Stimulated activated CD4-positive, alpha-beta T cell treated with anti-CD3 and anti-CD28 coated beads, Interleukin-4, amount 100 ng/mL, for 4 hours (primary cell): ENCODE measurements around the gene MNT.

ENCODE experiments used
- DNase-seq, 2 experiments: peaks; one replicate each; pipeline ENCODE4 v3.0.0-alpha.2; 2020

Gene MNT

DNA sequence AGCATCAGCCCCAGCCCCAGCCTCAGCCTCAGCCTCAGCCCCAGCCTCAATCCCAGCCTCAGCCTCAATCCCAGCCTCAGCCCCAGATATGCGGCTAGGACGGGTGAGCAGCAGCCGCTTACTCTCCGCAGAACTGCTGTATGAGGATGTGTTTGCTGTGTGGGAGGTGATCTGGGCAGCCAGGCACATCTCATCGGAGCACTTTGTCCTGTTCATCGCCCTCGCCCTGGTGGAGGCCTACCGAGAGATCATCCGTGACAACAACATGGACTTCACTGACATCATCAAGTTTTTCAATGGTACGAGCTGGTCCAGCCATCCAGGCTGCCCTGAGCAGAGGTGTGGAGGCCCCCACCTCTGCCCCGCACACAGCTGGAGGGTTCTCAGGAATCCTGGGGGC, 22.0 kb downstream of the MNT start:
- DNase-seq, result no peak

DNA sequence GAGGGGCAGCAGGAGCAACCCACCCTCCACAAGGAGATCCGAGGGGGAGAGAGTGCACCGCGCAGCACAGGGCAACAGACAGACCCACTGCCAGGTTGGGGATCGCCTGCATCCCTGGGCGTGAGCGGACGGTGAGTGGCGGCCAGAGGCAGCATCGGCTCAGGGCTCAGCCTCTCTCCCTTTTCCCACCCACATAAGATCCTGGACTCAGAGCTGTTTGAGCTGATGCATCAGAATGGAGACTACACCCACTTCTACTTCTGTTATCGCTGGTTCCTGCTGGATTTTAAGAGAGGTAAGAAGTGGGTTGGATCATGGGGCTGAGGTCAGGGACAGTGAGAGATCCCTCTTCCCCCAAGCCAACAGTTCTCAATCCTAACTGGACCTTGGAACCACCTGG, 23.2 kb downstream of the MNT start:
- DNase-seq, result no peak

DNA sequence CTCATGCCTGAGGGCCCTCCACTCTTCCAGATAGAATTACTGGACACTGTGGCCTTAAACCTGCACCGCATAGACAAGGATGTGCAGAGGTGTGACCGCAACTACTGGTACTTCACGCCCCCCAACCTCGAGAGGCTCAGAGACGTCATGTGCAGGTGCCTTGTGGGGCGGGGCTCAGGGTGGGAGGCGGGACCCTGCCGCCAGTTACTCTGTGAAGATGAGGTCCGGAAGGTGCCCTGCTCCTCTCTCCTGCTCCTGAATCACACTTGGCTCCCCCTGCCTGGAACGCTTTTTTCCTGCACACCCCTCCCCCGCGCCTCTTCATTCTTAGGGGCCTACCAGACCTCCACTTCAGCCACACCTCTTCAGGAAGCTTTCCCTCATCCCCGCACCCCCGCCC, 24.8 kb downstream of the MNT start:
- no peak for DNase-seq

DNA sequence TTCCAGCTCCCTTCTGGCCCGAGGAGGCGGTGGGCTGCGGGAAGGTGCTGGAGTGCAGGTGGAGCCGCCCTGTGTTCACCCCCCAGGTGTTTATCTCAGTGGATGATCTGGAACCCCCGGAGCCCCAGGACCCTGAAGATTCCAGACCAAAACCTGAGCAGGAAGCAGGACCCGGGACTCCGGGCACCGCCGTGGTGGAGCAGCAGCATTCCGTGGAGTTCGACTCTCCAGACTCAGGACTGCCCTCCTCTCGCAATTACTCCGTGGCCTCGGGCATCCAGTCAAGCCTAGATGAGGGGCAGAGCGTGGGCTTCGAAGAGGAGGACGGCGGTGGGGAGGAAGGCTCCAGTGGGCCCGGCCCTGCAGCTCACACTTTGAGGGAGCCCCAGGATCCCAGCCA, 25.5 kb downstream of the MNT start:
- DNase-seq, result no peak

DNA sequence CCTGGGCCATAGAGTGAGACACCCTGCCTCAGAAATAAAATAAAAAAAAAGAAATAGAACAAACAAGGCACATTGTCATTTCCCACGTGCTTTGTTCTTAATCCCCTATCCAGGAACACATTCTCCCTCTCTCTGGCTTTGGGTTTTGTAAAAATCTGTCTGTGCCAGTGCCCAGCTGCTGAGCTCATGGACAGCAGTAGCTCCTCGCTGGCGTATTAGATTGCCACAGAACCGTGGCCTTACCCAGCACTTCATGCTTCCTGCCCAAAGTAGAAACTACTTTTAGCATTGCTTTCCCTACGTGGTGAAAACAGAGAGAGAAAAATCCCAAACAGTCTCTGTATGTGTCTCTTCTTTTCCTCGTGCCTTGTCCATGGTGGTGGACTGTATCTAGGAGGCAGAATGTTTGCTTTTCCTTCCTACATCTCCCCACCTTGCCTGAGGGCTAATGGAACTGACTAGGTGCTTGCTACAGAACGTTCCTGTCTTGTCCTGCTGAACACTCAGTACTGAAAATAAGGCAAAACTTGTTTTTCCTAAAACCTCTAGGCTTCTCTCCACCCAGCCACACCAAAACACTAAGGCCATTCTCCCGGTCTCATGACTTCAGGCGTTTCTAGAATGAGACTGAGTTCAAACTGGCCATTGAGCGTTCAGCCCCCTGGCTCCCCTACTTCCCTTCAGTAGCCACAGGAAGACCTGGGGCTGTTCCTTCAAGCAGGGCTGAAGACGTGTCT, 26.1 kb downstream of the MNT start:
- DNase-seq, result no peak

DNA sequence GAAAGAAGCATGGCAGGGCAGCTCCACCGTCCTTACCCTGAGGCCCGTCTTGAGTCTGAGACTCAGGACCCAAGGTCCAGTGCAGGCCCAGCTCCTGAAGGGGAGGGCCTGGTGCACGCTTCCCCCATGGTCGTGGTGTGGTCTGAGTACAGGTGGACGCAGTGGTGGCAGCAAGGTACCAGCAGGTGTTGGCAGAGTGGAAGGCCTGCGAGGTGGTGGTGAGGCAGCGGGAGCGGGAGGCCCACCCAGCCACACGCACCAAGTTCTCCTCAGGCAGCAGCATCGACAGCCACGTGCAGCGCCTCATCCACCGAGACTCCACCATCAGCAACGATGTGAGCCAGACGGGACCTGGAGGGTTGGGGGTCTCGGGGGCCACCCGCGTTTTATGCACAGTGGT, 27.7 kb downstream of the MNT start:
- DNase-seq, result no peak

DNA sequence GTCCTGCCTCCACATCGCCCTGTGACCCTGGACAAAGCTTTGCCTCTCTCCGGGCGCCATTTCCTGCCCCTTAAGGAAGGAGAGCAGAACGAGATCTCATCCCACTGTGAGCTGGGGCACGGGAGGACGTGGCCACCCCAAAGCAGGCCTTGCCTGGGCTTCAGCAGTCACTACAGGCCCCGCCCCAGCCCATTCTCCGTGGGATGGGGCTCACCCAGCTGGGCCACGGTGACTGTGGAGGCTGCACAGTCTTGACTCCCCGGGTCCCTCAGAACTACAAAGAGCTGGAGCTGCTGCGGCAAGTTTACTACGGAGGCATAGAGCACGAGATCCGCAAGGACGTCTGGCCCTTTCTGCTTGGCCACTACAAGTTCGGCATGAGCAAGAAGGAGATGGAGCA, 28.2 kb downstream of the MNT start:
- no peak for DNase-seq

DNA sequence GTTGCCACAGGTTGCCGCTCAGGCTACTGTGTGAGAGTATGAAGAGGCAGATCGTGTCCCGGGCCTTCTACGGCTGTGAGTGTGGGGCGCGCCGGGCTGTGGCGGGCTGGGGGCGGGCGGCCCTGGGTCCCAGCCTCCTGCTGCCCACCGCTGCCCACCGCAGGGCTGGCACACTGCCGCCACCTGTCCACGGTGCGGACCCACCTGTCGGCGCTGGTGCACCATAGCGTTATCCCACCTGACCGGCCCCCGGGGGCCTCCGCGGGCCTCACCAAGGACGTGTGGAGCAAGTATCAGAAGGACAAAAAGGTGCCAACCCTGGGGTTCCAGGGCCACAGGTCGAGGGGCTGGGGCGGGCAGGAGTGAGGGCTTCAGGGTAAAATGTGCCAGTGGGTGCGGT, 28.7 kb downstream of the MNT start:
- DNase-seq, result no peak

DNA sequence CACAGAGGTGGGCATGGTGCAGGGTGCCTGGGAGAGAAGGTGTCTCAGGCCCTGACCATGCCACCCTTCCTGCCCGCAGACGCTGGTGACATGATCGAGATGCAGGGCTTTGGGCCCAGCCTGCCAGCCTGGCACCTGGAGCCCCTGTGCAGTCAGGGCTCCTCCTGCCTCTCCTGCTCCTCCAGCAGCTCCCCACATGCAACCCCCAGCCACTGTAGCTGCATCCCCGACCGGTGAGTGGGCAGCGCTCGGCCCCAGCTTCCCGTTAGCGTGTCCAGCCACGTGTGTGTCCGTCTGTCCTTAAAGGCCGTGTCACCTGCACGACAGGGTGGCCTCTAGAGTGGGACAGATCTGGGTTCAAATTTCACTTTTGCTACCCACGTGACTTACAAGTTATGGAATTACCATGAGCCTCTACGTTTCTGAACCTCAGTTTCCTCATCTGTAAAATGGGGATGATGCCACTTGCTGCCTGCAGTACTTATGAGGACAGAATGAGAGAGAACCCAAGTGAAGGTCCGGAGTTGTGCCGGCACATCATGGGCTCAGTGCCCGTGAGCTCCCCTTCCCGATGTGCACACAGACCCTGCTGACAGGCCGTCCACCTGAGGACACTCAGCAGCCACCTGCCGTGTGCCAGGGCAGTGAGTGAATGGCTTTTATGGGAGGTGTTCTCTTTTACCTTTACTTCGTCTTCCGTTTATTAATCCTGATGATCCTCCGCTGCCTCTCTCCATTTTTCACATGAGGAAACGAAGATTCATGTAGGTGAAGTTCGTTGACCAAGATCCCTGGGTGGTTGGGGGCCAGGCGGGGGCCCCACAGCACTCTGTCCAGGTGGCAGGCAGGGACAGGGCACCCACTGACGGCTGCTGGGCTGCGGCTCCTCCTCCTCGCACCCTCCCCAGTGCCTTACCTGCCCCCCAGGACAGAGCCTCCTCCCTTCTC, 29.4 kb downstream of the MNT start:
- no peak for DNase-seq

DNA sequence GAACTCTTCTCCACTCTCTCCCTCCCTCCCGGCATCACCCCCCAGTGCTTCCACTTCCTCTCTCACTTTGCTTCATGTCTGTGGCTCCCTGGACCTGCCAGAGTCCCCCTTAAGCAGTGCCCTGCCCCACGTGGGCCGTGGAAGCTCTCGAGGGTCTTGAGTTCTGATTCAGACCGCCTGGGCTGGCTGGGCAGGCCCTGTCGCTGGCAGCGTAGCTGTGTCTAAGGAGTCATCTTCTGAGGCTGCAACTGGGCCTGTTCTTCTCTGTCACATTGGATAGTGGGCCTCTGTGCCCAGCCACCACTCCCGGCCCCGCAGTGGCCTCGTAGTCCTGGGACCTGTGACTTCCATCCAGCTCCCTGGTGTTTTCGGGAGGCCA, 30.7 kb downstream of the MNT start:
- DNase-seq, result no peak

DNA sequence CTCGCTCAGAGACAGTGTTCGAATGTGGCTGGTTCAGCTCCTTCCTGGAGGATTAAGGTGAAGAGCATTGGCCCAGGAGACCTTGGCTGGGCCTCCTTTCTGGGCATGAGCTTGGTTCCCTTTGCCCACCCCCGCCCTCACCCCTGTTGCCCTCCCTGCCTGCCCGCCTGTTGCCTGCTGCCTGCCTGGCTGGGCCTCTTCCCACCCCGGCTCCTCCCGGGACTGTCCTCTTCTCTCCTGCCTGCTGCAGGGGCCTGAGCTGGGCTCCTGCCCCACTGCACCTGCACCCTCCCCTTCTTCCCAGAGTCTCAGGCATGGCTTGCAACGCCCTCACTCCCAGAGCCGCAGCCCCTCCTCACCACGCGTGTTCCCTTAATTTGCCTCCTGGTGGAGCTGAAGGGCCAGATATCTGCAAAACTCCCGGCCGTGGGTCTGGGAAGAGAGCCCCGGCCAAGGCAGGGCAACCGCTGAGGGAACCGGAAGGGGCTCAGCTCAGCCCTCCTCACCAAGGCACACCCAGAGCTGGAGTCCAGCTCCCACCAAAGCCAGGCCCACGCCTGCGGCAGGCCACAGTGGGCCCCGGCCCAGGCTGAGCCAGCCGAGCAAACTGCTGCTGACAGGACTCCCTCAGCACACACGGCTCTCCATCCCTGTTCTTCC, 31.2 kb downstream of the MNT start:
- DNase-seq, result no peak

DNA sequence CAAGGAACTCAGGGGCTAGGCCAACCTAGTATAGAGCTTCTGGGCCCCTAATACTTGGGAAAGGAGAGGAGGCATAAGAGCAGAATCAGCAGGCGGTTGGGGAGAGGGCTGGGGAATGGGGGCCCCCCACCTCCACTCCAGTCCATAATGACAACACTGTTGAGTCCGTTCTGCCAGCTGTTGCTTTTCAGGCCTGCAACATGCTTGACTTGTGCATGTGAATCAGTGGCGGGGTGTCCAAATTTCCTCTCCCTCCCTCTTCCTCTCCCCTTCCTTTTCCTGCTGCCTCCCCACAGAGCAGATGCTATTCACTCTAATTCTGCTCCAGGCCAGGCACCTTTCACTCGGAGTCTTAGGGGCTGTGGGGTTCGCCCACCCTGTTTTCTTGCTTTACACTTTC, 31.8 kb downstream of the MNT start:
- DNase-seq, result no peak

DNA sequence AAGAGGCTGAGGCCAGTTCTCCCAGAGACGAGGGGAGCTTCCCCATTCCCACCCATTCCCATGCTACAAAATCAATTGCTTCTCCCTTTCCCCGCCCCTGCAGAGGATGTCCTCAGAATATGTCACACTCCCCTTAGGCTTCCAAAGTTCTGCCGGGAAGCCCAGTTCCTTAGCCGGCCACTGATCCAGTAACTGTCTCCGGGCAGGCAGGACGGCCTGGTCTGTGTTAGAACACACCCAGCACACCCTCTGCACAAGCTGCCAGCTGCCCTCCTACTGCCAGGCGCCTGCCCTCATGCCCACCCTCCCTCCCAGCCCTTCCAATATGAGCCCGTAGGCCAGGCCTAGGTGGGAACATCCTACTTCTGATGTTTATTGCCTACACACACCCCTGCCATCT, 32.5 kb downstream of the MNT start:
- DNase-seq, result no peak

DNA sequence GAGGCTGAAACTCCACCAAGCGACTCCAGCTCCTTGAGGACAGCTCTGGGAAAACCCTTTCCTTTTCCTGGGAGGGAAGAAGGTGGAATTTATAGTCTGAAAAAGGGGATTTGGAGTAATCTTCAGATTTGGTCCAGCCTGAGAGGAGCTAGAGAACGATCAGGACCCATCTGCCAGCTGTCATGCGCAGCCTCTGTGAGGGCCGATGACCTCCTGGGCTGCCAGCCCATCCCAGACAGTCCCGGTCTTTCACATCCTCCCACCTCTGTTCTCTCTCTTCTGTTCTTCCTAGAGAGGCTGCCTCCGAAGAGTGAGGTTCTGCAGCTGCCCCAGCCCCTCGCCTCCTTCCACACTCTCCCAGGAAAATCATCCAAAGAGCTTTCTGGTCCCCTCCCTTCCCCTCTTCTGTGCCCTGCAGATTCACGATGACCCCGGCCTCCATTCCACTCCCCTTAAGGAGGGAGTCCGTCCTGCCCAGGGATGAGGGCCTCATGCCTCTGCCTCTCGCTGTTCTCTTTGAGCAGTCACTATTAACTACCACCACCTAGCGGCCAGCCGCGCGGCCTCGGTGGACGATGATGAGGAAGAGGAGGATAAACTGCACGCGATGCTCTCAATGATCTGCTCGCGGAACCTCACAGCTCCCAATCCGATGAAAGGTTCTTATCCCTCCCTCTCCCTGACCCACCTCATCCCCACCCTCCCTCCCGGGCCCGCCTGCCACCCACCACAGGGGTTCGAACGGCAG, 33.9 kb downstream of the MNT start:
- no peak for DNase-seq

DNA sequence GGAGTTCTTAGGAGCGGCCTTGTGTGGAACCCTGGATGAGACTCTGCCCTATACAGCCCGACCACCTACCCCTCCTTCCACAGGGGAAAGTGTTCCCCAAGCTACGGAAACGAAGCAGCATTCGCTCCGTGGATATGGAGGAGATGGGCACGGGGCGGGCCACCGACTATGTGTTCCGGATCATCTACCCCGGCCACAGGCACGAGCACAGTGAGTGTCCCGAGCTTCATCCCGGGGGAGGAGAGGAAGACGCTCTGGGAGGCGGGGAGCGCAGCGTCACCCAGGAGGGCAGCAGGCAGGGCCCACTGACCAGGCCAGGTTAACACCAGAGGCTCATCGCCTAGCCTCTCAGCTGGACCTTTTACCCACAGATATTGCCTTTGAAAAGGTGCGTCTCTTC, 35.7 kb downstream of the MNT start:
- DNase-seq, result no peak

DNA sequence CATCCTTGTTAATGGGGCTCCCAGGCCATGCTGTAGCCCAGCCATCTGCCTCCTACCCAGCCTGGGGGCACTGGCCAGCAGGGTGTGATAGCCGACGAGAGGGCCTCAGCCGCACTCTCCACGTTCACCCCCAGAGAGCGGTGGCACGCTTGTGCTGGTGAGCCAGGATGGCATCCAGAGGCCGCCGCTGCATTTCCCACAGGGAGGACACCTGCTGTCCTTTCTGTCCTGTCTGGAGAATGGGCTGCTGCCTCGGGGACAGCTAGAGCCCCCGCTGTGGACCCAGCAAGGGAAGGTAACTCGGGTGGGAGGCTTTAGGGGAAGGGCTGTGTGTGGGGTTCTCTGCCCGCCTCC, 36.1 kb downstream of the MNT start:
- no peak for DNase-seq

DNA sequence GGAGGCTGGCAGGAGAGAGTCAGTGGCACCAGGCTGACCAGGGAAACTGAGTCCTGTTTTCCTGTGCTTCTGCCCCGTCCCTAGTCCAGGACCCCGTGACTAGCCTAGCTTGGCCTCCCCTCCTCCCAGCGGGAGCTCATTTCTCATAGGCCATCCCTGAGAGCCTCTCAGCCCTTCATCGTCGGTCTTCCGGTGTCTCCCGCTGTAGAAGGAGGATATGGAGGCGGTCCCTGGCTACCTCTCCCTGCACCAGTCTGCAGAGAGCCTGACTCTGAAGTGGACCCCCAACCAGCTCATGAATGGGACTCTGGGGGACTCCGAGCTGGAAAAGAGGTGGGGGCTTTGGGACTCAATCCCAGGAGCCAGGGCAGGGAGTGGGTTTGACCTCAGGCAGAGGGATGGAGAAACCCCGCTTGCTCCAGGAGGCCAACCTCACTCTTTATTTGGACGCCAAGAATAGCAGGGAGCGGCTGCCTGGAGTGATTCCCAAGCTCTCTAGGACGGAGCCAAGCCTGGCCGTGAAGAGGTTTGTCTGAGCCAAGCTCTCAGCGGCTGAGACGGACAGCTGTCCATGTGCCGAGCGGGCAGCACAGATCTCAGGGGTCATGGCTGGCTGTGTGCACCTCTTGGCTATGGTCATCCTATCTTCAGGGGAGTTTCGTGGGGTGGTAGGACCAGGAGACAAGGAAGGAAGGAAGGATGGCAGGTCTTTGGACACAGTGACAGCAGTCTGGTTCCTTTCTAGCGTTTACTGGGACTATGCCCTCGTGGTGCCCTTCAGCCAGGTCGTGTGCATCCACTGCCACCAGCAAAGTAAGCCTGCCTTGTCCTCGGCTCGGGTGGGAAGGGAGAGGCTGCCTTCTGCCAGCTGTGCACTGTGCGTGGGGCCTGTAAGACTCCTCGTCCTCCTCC, 36.8 kb downstream of the MNT start:
- DNase-seq, result no peak

DNA sequence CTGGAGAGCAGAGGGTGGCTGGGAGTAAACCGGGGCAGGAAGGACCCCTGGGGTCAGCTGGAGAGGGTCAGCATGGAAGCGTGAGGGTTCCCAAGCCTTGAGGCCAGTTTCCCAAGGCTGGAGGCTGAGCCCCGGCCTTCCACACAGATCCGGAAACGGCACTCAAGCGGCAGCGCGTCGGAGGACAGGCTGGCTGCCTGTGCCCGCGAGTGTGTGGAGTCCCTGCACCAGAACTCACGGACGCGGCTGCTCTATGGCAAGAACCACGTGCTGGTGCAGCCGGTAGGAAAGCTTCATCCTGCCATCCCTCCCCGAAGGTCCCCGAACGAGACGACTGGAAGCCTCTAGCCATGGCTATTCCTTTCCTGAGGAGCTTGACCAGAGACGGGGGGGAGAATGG, 37.5 kb downstream of the MNT start:
- no peak for DNase-seq

DNA sequence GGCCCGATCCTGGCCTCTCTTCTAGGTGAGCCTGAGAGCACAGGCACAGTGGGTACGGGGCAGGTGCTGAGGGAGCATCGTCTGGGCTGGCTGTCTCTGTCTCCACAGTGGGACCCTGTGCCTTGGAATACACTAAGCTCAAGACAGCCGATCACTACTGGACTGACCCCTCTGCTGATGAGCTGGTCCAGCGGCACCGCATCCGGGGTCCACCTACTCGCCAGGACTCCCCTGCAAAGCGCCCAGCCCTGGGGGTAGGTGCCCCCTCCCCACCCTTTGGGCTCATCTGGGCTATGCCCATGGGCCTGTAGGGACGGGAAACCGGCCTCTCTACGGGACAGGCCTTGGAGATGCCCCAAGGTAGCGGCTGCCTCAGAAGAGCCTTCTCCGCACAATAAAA, 38.0 kb downstream of the MNT start:
- no peak for DNase-seq

DNA sequence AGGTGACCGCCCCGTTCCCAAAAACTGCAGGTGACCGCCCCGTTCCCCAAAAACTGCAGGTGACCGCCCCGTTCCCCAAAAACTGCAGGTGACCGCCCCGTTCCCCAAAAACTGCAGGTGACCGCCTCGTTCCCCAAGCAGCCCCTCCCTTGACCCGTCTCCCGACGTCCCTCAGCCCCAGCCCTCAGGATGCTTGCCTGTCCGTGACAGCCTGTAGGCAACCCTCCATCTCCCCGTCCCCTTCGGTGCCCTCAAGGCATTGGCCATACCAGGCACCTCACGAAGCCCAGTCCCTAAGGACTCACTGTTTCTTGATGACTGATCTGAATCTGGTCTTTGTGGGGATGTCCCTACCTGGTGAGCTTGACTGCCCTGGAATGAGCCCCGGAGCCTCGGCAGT, 38.4 kb downstream of the MNT start:
- no peak for DNase-seq

DNA sequence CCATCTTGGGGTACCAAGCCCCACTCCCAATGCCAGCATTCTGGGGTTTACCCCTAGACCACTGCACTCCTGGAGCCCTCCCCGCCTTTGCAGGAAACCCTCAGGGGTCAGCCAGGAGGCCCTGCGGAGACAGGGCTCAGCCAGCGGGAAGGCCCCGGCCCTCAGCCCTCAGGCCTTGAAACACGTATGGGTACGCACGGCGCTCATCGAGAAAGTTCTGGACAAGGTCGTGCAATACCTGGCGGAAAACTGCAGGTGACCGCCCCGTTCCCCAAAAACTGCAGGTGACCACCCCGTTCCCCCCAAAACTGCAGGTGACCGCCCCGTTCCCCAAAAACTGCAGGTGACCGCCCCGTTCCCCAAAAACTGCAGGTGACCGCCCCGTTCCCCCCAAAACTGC, 38.8 kb downstream of the MNT start:
- no peak for DNase-seq
